ENCODE data around the gene ZNF138.

- TF ChIP-seq CTCF (IDR thresholded peaks at IDR 0.05) (no peak), KAT7 (CRISPR knock-in tag; IDR thresholded peaks at IDR 0.05; ENCODE audit: borderline replicate concordance) (no peak), ATF1 (CRISPR knock-in tag; IDR thresholded peaks at IDR 0.05) (no peak)
Observed at GRCh38 chr7:64879086-64879730, 85.0 kb downstream of the ZNF138 start.
